H1 (cell line): ENCODE results near the gene VASN. TPM values are rescaled to one million over a fixed set of nuclear protein-coding genes. Genes with fewer than 3 reads are reported as not detected.

Experiments used
- CTCF ChIA-PET: fragments of 300-600 bp; sonication (Branson Sonifier 250); formaldehyde crosslinking; loops from one replicate; lab custom pipeline; 2021; ENCODE audit not compliant: partially characterized antibody; lab: Charles Lee
- POLR2A ChIA-PET: fragments of 300-600 bp; sonication (Branson Sonifier 250); formaldehyde crosslinking; loops from one replicate; lab custom pipeline; 2021; ENCODE audit warnings: inconsistent platforms; ENCODE audit not compliant: partially characterized antibody; lab: Charles Lee
- DNase-seq, 2 experiments: peaks; one replicate each; pipeline versions ENCODE4 v3.0.0 to v3.0.0-alpha.2; 2010 to 2022; ENCODE audit warnings: low spot score in 2 of 2, low read depth in 1 of 2, mixed read lengths in 1 of 2
- FAIRE-seq: peaks from 2 replicates; lab custom pipeline; 2011; peaks lifted over from hg19 to GRCh38; lab: Jason Lieb, UNC
- H2AFZ ChIP-seq: 2 replicates; pipeline ENCODE4 v1.8.1; 2012; ENCODE audit warnings: low read length, inconsistent platforms
- H2AK5ac ChIP-seq: 2 replicates; pipeline ENCODE4 v1.6.1; 2013; ENCODE audit warnings: low read depth, low read length
- H2BK120ac ChIP-seq: replicated peaks from 2 replicates; pipeline ENCODE3; 2013; ENCODE audit warnings: low read depth, low read length, inconsistent platforms
- H2BK12ac ChIP-seq: 2 replicates; pipeline ENCODE4 v1.6.1; 2013; ENCODE audit warnings: low read depth, low read length
- H2BK15ac ChIP-seq: 2 replicates; pipeline ENCODE4 v1.6.1; 2013; ENCODE audit warnings: low read length
- H2BK20ac ChIP-seq: 2 replicates; pipeline ENCODE4 v1.6.1; 2013; ENCODE audit warnings: low read length
- H2BK5ac ChIP-seq: 2 replicates; pipeline ENCODE4 v1.6.1; 2013; ENCODE audit warnings: low read depth, low read length
- H3K14ac ChIP-seq: 2 replicates; pipeline ENCODE4 v1.6.1; 2013; ENCODE audit warnings: inconsistent platforms; ENCODE audit not compliant: insufficient read length
- H3K18ac ChIP-seq: 2 replicates; pipeline ENCODE4 v1.6.1; 2013; ENCODE audit warnings: low read length; ENCODE audit errors: extremely low read depth
- H3K23ac ChIP-seq: 2 replicates; pipeline ENCODE4 v1.6.1; 2013; ENCODE audit warnings: inconsistent platforms; ENCODE audit not compliant: insufficient read length
- H3K23me2 ChIP-seq: 2 replicates; pipeline ENCODE4 v1.6.1; 2013; ENCODE audit warnings: low read depth, low read length
- H3K27ac ChIP-seq: 2 replicates; pipeline ENCODE4 v1.6.1; 2011; ENCODE audit warnings: low read depth, low read length, inconsistent platforms
- H3K27me3 ChIP-seq, 4 experiments: replicated peaks in 1 of 4; 1 replicate in 1 of 4; 2 replicates in 3 of 4; pipeline versions ENCODE4 v1.6.1 to v1.8.1; 2011 to 2013; ENCODE audit warnings: low read length in 3 of 4, mild to moderate bottlenecking in 3 of 4, inconsistent platforms in 2 of 4, mixed read lengths in 2 of 4, moderate library complexity in 1 of 4; ENCODE audit not compliant: control insufficient read depth in 3 of 4, insufficient read depth in 3 of 4; ENCODE audit errors: extremely low read depth in 1 of 4
- H3K36me3 ChIP-seq, 4 experiments: 2 replicates each; pipeline versions ENCODE4 v1.6.1 to v1.8.1; 2011 to 2013; ENCODE audit warnings: mild to moderate bottlenecking in 4 of 4, low read length in 3 of 4, moderate library complexity in 2 of 4, control low read depth in 1 of 4, inconsistent platforms in 1 of 4; ENCODE audit not compliant: insufficient read depth in 4 of 4, control insufficient read depth in 2 of 4
- H3K4ac ChIP-seq: replicated peaks from 2 replicates; pipeline ENCODE3; 2013; ENCODE audit warnings: low read length, low read depth, mixed read lengths, inconsistent platforms; ENCODE audit not compliant: insufficient read length
- H3K4me1 ChIP-seq, 4 experiments: replicated peaks in 1 of 4; 1 replicate in 1 of 4; 2 replicates in 3 of 4; pipeline versions ENCODE4 v1.6.1 to v1.8.1; 2011 to 2013; ENCODE audit warnings: low read length in 3 of 4, inconsistent platforms in 2 of 4, mixed read lengths in 1 of 4; ENCODE audit not compliant: insufficient read depth in 4 of 4, control insufficient read depth in 3 of 4
- H3K4me2 ChIP-seq, 2 experiments: 2 replicates each; pipeline versions ENCODE4 v1.6.1 to v1.8.1; 2011 to 2013; ENCODE audit warnings: low read depth in 2 of 2, low read length in 2 of 2, control low read depth in 1 of 2, inconsistent platforms in 1 of 2, mild to moderate bottlenecking in 1 of 2; ENCODE audit not compliant: insufficient read depth in 1 of 2
- H3K4me3 ChIP-seq, 4 experiments: fragments of 200-600, 300-600 bp in 1 of 4; sonication (generic), shearing (Covaris generic), sonication (Bioruptor Twin) in 1 of 4; 2 replicates each; pipeline versions ENCODE4 v1.5.1 to v1.8.1; 2011 to 2016; ENCODE audit warnings: low read length in 4 of 4, low read depth in 3 of 4, control low read depth in 2 of 4, inconsistent platforms in 2 of 4, mild to moderate bottlenecking in 2 of 4, mixed read lengths in 1 of 4, moderate library complexity in 1 of 4; ENCODE audit not compliant: insufficient read depth in 2 of 4; ENCODE audit errors: extremely low read depth in 1 of 4
- H3K56ac ChIP-seq: replicated peaks from 2 replicates; pipeline ENCODE3; 2013; ENCODE audit warnings: low read depth, mild to moderate bottlenecking, mixed read lengths, low read length, inconsistent platforms; ENCODE audit not compliant: insufficient read length
- H3K79me1 ChIP-seq: 2 replicates; pipeline ENCODE4 v1.6.1; 2013; ENCODE audit warnings: low read depth, low read length, control low read depth
- H3K79me2 ChIP-seq, 2 experiments: 2 replicates each; pipeline versions ENCODE4 v1.6.1 to v1.8.1; 2012 to 2013; ENCODE audit warnings: low read length in 2 of 2, mild to moderate bottlenecking in 2 of 2, inconsistent platforms in 1 of 2; ENCODE audit not compliant: insufficient read depth in 2 of 2, control insufficient read depth in 1 of 2
- H3K9ac ChIP-seq, 4 experiments: replicated peaks in 1 of 4; 1 replicate in 1 of 4; 2 replicates in 3 of 4; pipeline versions ENCODE4 v1.6.1 to v1.8.1; 2011 to 2013; ENCODE audit warnings: low read depth in 3 of 4, low read length in 3 of 4, control low read depth in 2 of 4, mild to moderate bottlenecking in 2 of 4, moderate library complexity in 2 of 4, inconsistent platforms in 1 of 4; ENCODE audit errors: extremely low read depth in 1 of 4
- H3K9me3 ChIP-seq, 2 experiments: 2 replicates each; pipeline versions ENCODE4 v1.6.1 to v1.8.1; 2012 to 2013; ENCODE audit warnings: mild to moderate bottlenecking in 2 of 2, moderate library complexity in 2 of 2, control low read depth in 1 of 2, inconsistent platforms in 1 of 2, low read depth in 1 of 2, low read length in 1 of 2, mixed read lengths in 1 of 2; ENCODE audit not compliant: insufficient read depth in 2 of 2
- H4K20me1 ChIP-seq, 2 experiments: replicated peaks in 1 of 2; 2 replicates each; pipeline versions ENCODE3 to v1.8.1; 2011 to 2013; ENCODE audit warnings: inconsistent platforms in 2 of 2, low read length in 2 of 2, mild to moderate bottlenecking in 1 of 2; ENCODE audit not compliant: insufficient read depth in 2 of 2, control insufficient read depth in 1 of 2
- H4K5ac ChIP-seq: 2 replicates; pipeline ENCODE4 v1.6.1; 2013; ENCODE audit warnings: low read length, low read depth, mixed read lengths, inconsistent platforms; ENCODE audit not compliant: insufficient read length
- H4K8ac ChIP-seq: 2 replicates; pipeline ENCODE4 v1.8.0; 2013; ENCODE audit warnings: mild to moderate bottlenecking, moderate library complexity, low read length, inconsistent platforms; ENCODE audit not compliant: insufficient read depth; ENCODE audit errors: extremely low read depth
- H4K91ac ChIP-seq: replicated peaks from 2 replicates; pipeline ENCODE3; 2013; ENCODE audit warnings: low read length, mixed read lengths, inconsistent platforms; ENCODE audit not compliant: insufficient read length
- CEBPB ChIP-seq: IDR thresholded peaks from 2 replicates; pipeline ENCODE4 v1.6.1; 2012; ENCODE audit warnings: low read depth, low read length
- CTCF ChIP-seq, 3 experiments: IDR thresholded peaks; 1 replicate in 2 of 3; 2 replicates in 1 of 3; pipeline versions ENCODE4 v1.5.1 to v1.6.1; 2011; ENCODE audit warnings: low read length in 3 of 3, mild to moderate bottlenecking in 3 of 3, inconsistent platforms in 2 of 3, low read depth in 1 of 3, moderate library complexity in 1 of 3; ENCODE audit not compliant: insufficient read depth in 1 of 3; ENCODE audit errors: control extremely low read depth in 1 of 3
- RAD21 ChIP-seq, 2 experiments: IDR thresholded peaks in 1 of 2; conservative IDR thresholded peaks in 1 of 2; 2 replicates each; pipeline ENCODE4 v1.6.1; 2011; ENCODE audit warnings: low read depth in 2 of 2, low read length in 2 of 2, improper control_type of control experiment in 1 of 2, inconsistent platforms in 1 of 2, mild to moderate bottlenecking in 1 of 2, moderate library complexity in 1 of 2
- SP4 ChIP-seq: IDR thresholded peaks from 2 replicates; pipeline ENCODE4 v1.6.1; 2012; ENCODE audit warnings: low read length, inconsistent platforms
- SUZ12 ChIP-seq: fragments of 200-600 bp; sonication (generic); IDR thresholded peaks from 2 replicates; pipeline ENCODE4 v1.6.1; 2012; ENCODE audit warnings: mild to moderate bottlenecking, inconsistent platforms, low read length, moderate library complexity, mixed read lengths
- TAF1 ChIP-seq: IDR thresholded peaks from 2 replicates; pipeline ENCODE4 v1.6.1; 2011; ENCODE audit warnings: mild to moderate bottlenecking, low read depth, low read length
- WGBS, 2 experiments: shearing (Covaris generic) in 1 of 2; methylation state at CpG; one replicate each; pipeline versions ENCODE4 v1.1.6 to v1.1.7; 2013 to 2015; ENCODE audit warnings: low lambda C conversion rate in 2 of 2, mixed read lengths in 2 of 2, inconsistent platforms in 1 of 2, low coverage in 1 of 2, missing lambda C conversion rate in 1 of 2; ENCODE audit not compliant: insufficient replicate concordance in 2 of 2, insufficient coverage in 1 of 2, insufficient read length in 1 of 2; ENCODE audit errors: extremely low coverage in 1 of 2, missing lambda C conversion rate in 1 of 2; 5-methylcytosine and 5-hydroxymethylcytosine counted together
- polyA plus RNA-seq, 7 experiments: library from polyadenylated mRNA; depleted of rRNA in 3 of 7; stranded (reverse) in 5 of 7; unstranded in 2 of 7; fragments of >200 nt in 5 of 7; fragments of 200-250 nt in 2 of 7; gene quantifications; 1 replicate in 5 of 7; 2 replicates in 1 of 7; 4 replicates in 1 of 7; pipeline versions ENCODE4 v1.2.1 to v1.2.3, GENCODE V29; 2011 to 2013; ENCODE audit warnings: missing spikeins in 2 of 7, mixed read lengths in 2 of 7
- total RNA-seq: library from RNA; stranded (reverse); fragmentation: NEBNext Ultra II Directional; extraction: Animal tissue kit (Norgen Biotek cat#: 25700); gene quantifications from 2 replicates; pipeline ENCODE4 v1.2.1, GENCODE V29; 2021

VASN gene
- total and polyA plus RNA-seq, 2 of the 8 experiments (the other 6 are each of a cell fraction or from before 2014, with no cell fraction given) = 9.6 to 11.3 TPM

DNA sequence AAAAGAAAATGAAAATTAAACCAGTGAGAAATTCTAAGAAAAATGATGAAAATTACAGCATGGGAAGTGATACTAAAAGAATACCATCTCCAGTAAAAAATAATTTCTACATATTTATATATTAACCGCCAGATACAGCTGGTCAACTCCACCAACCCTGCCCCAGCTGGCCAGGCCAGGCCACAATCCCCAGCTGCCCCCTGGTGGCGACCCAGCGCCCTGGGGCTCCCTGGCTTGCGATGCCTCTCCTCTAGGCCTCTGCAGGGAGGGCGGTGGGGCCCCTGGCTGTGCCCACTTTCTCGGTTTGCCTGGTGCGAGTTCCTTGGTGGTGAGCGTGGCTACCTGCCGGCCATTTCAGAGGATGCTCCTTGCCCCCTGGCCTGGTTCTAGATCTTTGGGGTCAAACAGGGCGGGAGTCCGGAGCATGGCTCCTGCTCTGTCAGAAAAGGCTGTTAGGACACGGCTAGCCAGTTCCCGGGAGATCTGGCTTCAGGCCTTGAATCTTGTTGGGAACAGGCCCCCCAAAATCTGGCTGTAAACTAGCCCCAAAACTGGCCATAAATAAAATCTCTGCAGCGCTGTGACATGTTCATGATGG, 41.3 kb upstream of the VASN start:
- 66% methylated on average over 14 of the region's 14 CpGs; no CpG with 5 or more reads in 1 of the 2 experiments for WGBS, 2 experiments
- Histone ChIP-seq H2BK120ac (no peak overlapping the region), H4K8ac (peak overlapping the region; percentile 85; the same call in 1 of the 2 replicates), H3K27ac (no peak overlapping the region), H2BK20ac (no peak overlapping the region), H3K36me3 (peaks cover 0 to 5% (median 0%) of the 10 kb centered on the region in 4 experiments; a peak in 1 of 8 replicates), H4K5ac (no peak overlapping the region), H3K27me3 (no peaks in the 10 kb centered on the region), H2BK12ac (no peak overlapping the region), H3K4me1 (peaks cover 5 to 14% (median 10%) of the 10 kb centered on the region in 4 experiments), H4K20me1 (peaks cover 3 to 15% of the 10 kb centered on the region in 2 experiments), H2AFZ (no peak overlapping the region), H3K9me3 (no peaks in the 10 kb centered on the region), H3K18ac (no peak overlapping the region), H3K4me2 (no peak overlapping the region), H3K79me2 (peaks cover 0 to 13% of the 10 kb centered on the region in 2 experiments; a peak in 2 of 4 replicates), H2BK15ac (no peak overlapping the region), H3K56ac (no peak overlapping the region), H3K23ac (no peak overlapping the region), H2BK5ac (no peak overlapping the region), H3K4ac (no peak overlapping the region), H4K91ac (no peak overlapping the region), H3K9ac (no peak overlapping the region), H3K23me2 (peaks cover 3% of the 10 kb centered on the region; the same call in 1 of the 2 replicates), H3K4me3 (no peak overlapping the region), H2AK5ac (no peak overlapping the region), H3K14ac (no peak overlapping the region), H3K79me1 (peaks cover 7% of the 10 kb centered on the region; the same call in 1 of the 2 replicates)
- ChIA-PET CTCF (interaction anchor here (0.6 to 17.1 kb wide), 21 partner anchors 9 to 378 kb away, joined by 3 to 211 read pairs (median 6); partner anchors contain the start of gene TFAP4), POLR2A (interaction anchor here (0.9 to 16.2 kb wide), 8 partner anchors 11 to 77 kb away, joined by 3 to 154 read pairs (median 8); partner anchors contain the start of genes PAM16 and TFAP4)
- DNase-seq (peak in 1 of 2 experiments; percentile 91), FAIRE-seq (no peak)
- peak; percentile 84 to 98 (median 97) for TF ChIP-seq CTCF (IDR thresholded peaks at IDR 0.05; ENCODE audit: control extremely low read depth in 1 of 3, insufficient read depth in 1 of 3, low read depth in 1 of 3, low read length in 3 of 3)
- TF ChIP-seq RAD21 (IDR thresholded peaks at IDR 0.05 in 1 of 2, conservative IDR thresholded peaks at IDR 0.05 in 1 of 2; ENCODE audit: low read depth in 2 of 2, low read length in 2 of 2) = peak; percentile 86 to 94
- TF ChIP-seq TAF1 = no peak
- TF ChIP-seq SUZ12 = no peak
- TF ChIP-seq SP4 = no peak
- no peak for TF ChIP-seq CEBPB
